Dendritic cell treated with granulocyte-macrophage colony-stimulating factor and Interleukin-4, amounts not matched to agents 40 ng/mL and 50 ng/mL, for 4 days (primary cell): Measurements from ENCODE around the gene GAL3ST1.
"Not testable (repeated sequence)": the region's sequence is repeated elsewhere in the genome, so short reads cannot be mapped to it uniquely, and the experiment has no call there.

ENCODE experiments used
- H3K27ac Mint-ChIP-seq: one replicate; pipeline ENCODE4 v1.8.0; 2022; ENCODE audit warnings: mild to moderate bottlenecking, mixed read lengths
- H3K27me3 Mint-ChIP-seq: one replicate; pipeline ENCODE4 v1.8.0; 2022; ENCODE audit warnings: mild to moderate bottlenecking, mixed read lengths
- H3K36me3 Mint-ChIP-seq: one replicate; pipeline ENCODE4 v1.8.0; 2022; ENCODE audit warnings: low read depth, mixed read lengths
- H3K4me1 Mint-ChIP-seq: one replicate; pipeline ENCODE4 v1.8.0; 2022; ENCODE audit warnings: low read depth, mixed read lengths
- H3K4me3 Mint-ChIP-seq: one replicate; pipeline ENCODE4 v1.8.0; 2022; ENCODE audit warnings: mild to moderate bottlenecking, moderate library complexity, mixed read lengths
- H3K9me3 Mint-ChIP-seq: one replicate; pipeline ENCODE4 v1.8.0; 2022; ENCODE audit warnings: mixed read lengths
- intact Hi-C: fragments of 100-400 bp; cut with micrococcal nuclease; formaldehyde crosslinking; loops from one replicate; pipeline ENCODE4 v1.15.0; 2022

The GAL3ST1 gene

GRCh38 chr22:30605449-30606110 is 31.1 kb upstream of the GAL3ST1 start:
- Mint-ChIP-seq H3K27ac (peak overlapping the region; percentile 86), H3K36me3 (peaks cover 14% of the 10 kb centered on the region), H3K27me3 (no peaks in the 10 kb centered on the region), H3K4me1 (peaks cover 64% of the 10 kb centered on the region), H3K4me3 (no peak overlapping the region), H3K9me3 (no peaks in the 10 kb centered on the region)
- intact Hi-C loops = no loop called here

- Mint-ChIP-seq H3K27ac (no peak overlapping the region), H3K9me3 (no peaks in the 10 kb centered on the region), H3K4me3 (no peak overlapping the region), H3K4me1 (peaks cover 56% of the 10 kb centered on the region), H3K36me3 (peaks cover 14% of the 10 kb centered on the region), H3K27me3 (no peaks in the 10 kb centered on the region)
- intact Hi-C loops = no loop called here
Measured at GRCh38 chr22:30604723-30605122, 30.3 kb upstream of the GAL3ST1 start.

GRCh38 chr22:30603801-30604200 is 29.3 kb upstream of the GAL3ST1 start:
- peaks cover 46% of the 10 kb centered on the region for H3K4me1 Mint-ChIP-seq
- H3K27ac Mint-ChIP-seq = no peak overlapping the region
- intact Hi-C loops = no loop called here
- peaks cover 14% of the 10 kb centered on the region for H3K36me3 Mint-ChIP-seq
- no peak overlapping the region for H3K4me3 Mint-ChIP-seq
- no peaks in the 10 kb centered on the region for H3K27me3 Mint-ChIP-seq
- no peaks in the 10 kb centered on the region for H3K9me3 Mint-ChIP-seq

- intact Hi-C loops = no loop called here
- H3K27ac Mint-ChIP-seq = no peak overlapping the region
- peaks cover 10% of the 10 kb centered on the region for H3K36me3 Mint-ChIP-seq
- no peak overlapping the region for H3K4me3 Mint-ChIP-seq
- no peaks in the 10 kb centered on the region for H3K9me3 Mint-ChIP-seq
- peaks cover 29% of the 10 kb centered on the region for H3K4me1 Mint-ChIP-seq
- H3K27me3 Mint-ChIP-seq = no peaks in the 10 kb centered on the region
Measured at GRCh38 chr22:30602049-30602448, 27.6 kb upstream of the GAL3ST1 start.

GRCh38 chr22:30601464-30601863 is 27.0 kb upstream of the GAL3ST1 start:
- Mint-ChIP-seq H3K27ac (no peak overlapping the region), H3K9me3 (no peaks in the 10 kb centered on the region), H3K4me1 (peaks cover 23% of the 10 kb centered on the region), H3K27me3 (no peaks in the 10 kb centered on the region), H3K4me3 (no peak overlapping the region), H3K36me3 (peaks cover 5% of the 10 kb centered on the region)
- intact Hi-C loops = no loop called here

- peaks cover 5% of the 10 kb centered on the region for H3K36me3 Mint-ChIP-seq
- intact Hi-C loops = no loop called here
- peaks cover 18% of the 10 kb centered on the region for H3K4me1 Mint-ChIP-seq
- no peaks in the 10 kb centered on the region for H3K9me3 Mint-ChIP-seq
- H3K27ac Mint-ChIP-seq = no peak overlapping the region
- no peak overlapping the region for H3K4me3 Mint-ChIP-seq
- H3K27me3 Mint-ChIP-seq = no peaks in the 10 kb centered on the region
Measured at GRCh38 chr22:30600921-30601320, 26.5 kb upstream of the GAL3ST1 start.

GRCh38 chr22:30598986-30599385 is 24.5 kb upstream of the GAL3ST1 start:
- Mint-ChIP-seq H3K4me3 (no peak overlapping the region), H3K27me3 (no peaks in the 10 kb centered on the region), H3K9me3 (no peaks in the 10 kb centered on the region), H3K27ac (no peak overlapping the region), H3K4me1 (peaks cover 8% of the 10 kb centered on the region), H3K36me3 (peaks cover 4% of the 10 kb centered on the region)
- intact Hi-C loops = no loop called here

- intact Hi-C loops = no loop called here
- peaks cover 8% of the 10 kb centered on the region for H3K4me1 Mint-ChIP-seq
- H3K27ac Mint-ChIP-seq = no peak overlapping the region
- H3K9me3 Mint-ChIP-seq = no peaks in the 10 kb centered on the region
- no peaks in the 10 kb centered on the region for H3K36me3 Mint-ChIP-seq
- H3K4me3 Mint-ChIP-seq = no peak overlapping the region
- peaks cover 6% of the 10 kb centered on the region for H3K27me3 Mint-ChIP-seq
Measured at GRCh38 chr22:30596886-30597285, 22.4 kb upstream of the GAL3ST1 start.

- H3K9me3 Mint-ChIP-seq = no peaks in the 10 kb centered on the region
Measured at GRCh38 chr22:30596199-30596598, 21.7 kb upstream of the GAL3ST1 start.

GRCh38 chr22:30592360-30592713 is 17.9 kb upstream of the GAL3ST1 start:
- H3K36me3 Mint-ChIP-seq = peaks cover 26% of the 10 kb centered on the region
- H3K27ac Mint-ChIP-seq, H3K4me1 Mint-ChIP-seq, H3K4me3 Mint-ChIP-seq, H3K27me3 Mint-ChIP-seq, H3K9me3 Mint-ChIP-seq: not testable (repeated sequence)
- intact Hi-C loops = loop anchor here (1.0 kb wide), 1 partner anchor 75 kb away; the partner anchor contains the start of gene DUSP18

More at GRCh38 chr22:30596199-30596598, 21.7 kb upstream of the GAL3ST1 start:
- H3K27me3 Mint-ChIP-seq = peaks cover 6% of the 10 kb centered on the region
- H3K4me1 Mint-ChIP-seq = peaks cover 7% of the 10 kb centered on the region
- no peak overlapping the region for H3K27ac Mint-ChIP-seq
- H3K36me3 Mint-ChIP-seq = no peaks in the 10 kb centered on the region
- intact Hi-C loops = no loop called here
- H3K4me3 Mint-ChIP-seq = no peak overlapping the region

- intact Hi-C loops = loop anchor here (1.0 kb wide), 1 partner anchor 76 kb away; the partner anchor contains the start of gene DUSP18
- H3K4me1 Mint-ChIP-seq = no peaks in the 10 kb centered on the region
- H3K4me3 Mint-ChIP-seq = no peak within 1 kb of the TSS
- H3K27ac Mint-ChIP-seq = no peak within 1 kb of the TSS
- peaks cover 32% of the 10 kb centered on the region for H3K36me3 Mint-ChIP-seq
- peaks cover 6% of the 10 kb centered on the region for H3K27me3 Mint-ChIP-seq
- no peaks in the 10 kb centered on the region for H3K9me3 Mint-ChIP-seq
Measured at GRCh38 chr22:30591588-30592359, 17.3 kb upstream of the GAL3ST1 start, which contains the start of gene PES1. TSS of gene PES1 (minus strand) at chr22:30591910. CDS start at chr22:30591833, 77 bp downstream.

GRCh38 chr22:30591191-30591587 is 16.7 kb upstream of the GAL3ST1 start:
- intact Hi-C loops = no loop called here
- Mint-ChIP-seq H3K36me3 (peaks cover 38% of the 10 kb centered on the region), H3K27me3 (peaks cover 6% of the 10 kb centered on the region)

GRCh38 chr22:30586414-30586813 is 11.9 kb upstream of the GAL3ST1 start:
- H3K9me3 Mint-ChIP-seq = no peaks in the 10 kb centered on the region
- H3K4me3 Mint-ChIP-seq = no peak overlapping the region
- intact Hi-C loops = no loop called here
- H3K27me3 Mint-ChIP-seq = no peaks in the 10 kb centered on the region
- H3K27ac Mint-ChIP-seq = no peak overlapping the region
- no peaks in the 10 kb centered on the region for H3K4me1 Mint-ChIP-seq
- H3K36me3 Mint-ChIP-seq = peaks cover 86% of the 10 kb centered on the region

More at GRCh38 chr22:30591191-30591587, 16.7 kb upstream of the GAL3ST1 start:
- Mint-ChIP-seq H3K4me3 (no peak overlapping the region), H3K9me3 (no peaks in the 10 kb centered on the region), H3K4me1 (no peaks in the 10 kb centered on the region), H3K27ac (no peak overlapping the region)

- Mint-ChIP-seq H3K27ac (no peak overlapping the region), H3K27me3 (no peaks in the 10 kb centered on the region), H3K4me1 (no peaks in the 10 kb centered on the region), H3K36me3 (peaks cover 100% of the 10 kb centered on the region), H3K9me3 (no peaks in the 10 kb centered on the region), H3K4me3 (no peak overlapping the region)
- intact Hi-C loops = no loop called here
Measured at GRCh38 chr22:30584441-30584840, 10.0 kb upstream of the GAL3ST1 start.
